Smooth muscle cell (in vitro differentiated cells): ENCODE results near the gene GTF2B. TPM values are rescaled to one million over a fixed set of nuclear protein-coding genes. Genes with fewer than 3 reads are reported as not detected.
"Not testable (repeated sequence)": the region's sequence is repeated elsewhere in the genome, so short reads cannot be mapped to it uniquely, and the experiment has no call there.

Experiments
- DNase-seq: peaks from one replicate; lab custom pipeline; 2025; ENCODE audit not compliant: unreplicated experiment; lab: John Stamatoyannopoulos, UW
- H2AFZ ChIP-seq: fragments of 200-600 bp; sonication (generic); 2 replicates; pipeline ENCODE4 v1.6.0; 2016; ENCODE audit warnings: antibody characterized with exemption, low read depth, mild to moderate bottlenecking
- H3F3A ChIP-seq: fragments of 200-600 bp; sonication (generic); 2 replicates; pipeline ENCODE4 v1.6.0; 2017; ENCODE audit warnings: antibody characterized with exemption, low read depth
- H3K27ac ChIP-seq: fragments of 200-600 bp; sonication (generic); 2 replicates; pipeline ENCODE4 v1.5.1; 2016; ENCODE audit warnings: low read depth, mild to moderate bottlenecking
- H3K27me3 ChIP-seq: fragments of 200-600 bp; sonication (generic); 2 replicates; pipeline ENCODE4 v1.6.1; 2016; ENCODE audit warnings: low read depth, mild to moderate bottlenecking
- H3K36me3 ChIP-seq: fragments of 200-600 bp; sonication (generic); 2 replicates; pipeline ENCODE4 v1.5.1; 2016; ENCODE audit warnings: low read depth
- H3K4me1 ChIP-seq: fragments of 200-600 bp; sonication (generic); 2 replicates; pipeline ENCODE4 v1.5.1; 2016; ENCODE audit warnings: low read depth
- H3K4me2 ChIP-seq: fragments of 200-600 bp; sonication (generic); 2 replicates; pipeline ENCODE4 v1.6.0; 2016; ENCODE audit warnings: mild to moderate bottlenecking
- H3K4me3 ChIP-seq: fragments of 200-600 bp; sonication (generic); 2 replicates; pipeline ENCODE4 v1.5.1; 2016; ENCODE audit warnings: mild to moderate bottlenecking
- H3K79me2 ChIP-seq: fragments of 200-600 bp; sonication (generic); 2 replicates; pipeline ENCODE4 v1.6.0; 2016; ENCODE audit warnings: low read depth, mild to moderate bottlenecking
- H3K9ac ChIP-seq: fragments of 200-600 bp; sonication (generic); 2 replicates; pipeline ENCODE4 v1.6.0; 2016; ENCODE audit warnings: low read depth
- H3K9me3 ChIP-seq: fragments of 200-600 bp; sonication (generic); replicated peaks from 2 replicates; pipeline ENCODE4 v1.5.1; 2016; ENCODE audit warnings: low read depth
- H4K20me1 ChIP-seq: fragments of 200-600 bp; sonication (generic); 2 replicates; pipeline ENCODE4 v1.6.0; 2016; ENCODE audit warnings: low read depth
- WGBS: methylation state at CpG from one replicate; pipeline ENCODE4 v1.1.7; 2016; ENCODE audit warnings: low lambda C conversion rate; 5-methylcytosine and 5-hydroxymethylcytosine counted together
- polyA plus RNA-seq: library from polyadenylated mRNA; unstranded; fragments of >200 nt; fragmentation: Nextera tagmentation; extraction: Ambion mirVana; gene quantifications from 2 replicates; pipeline ENCODE4 v1.2.1, GENCODE V29; 2016
- total RNA-seq: library from RNA; depleted of rRNA; stranded (reverse); fragments of >200 nt; gene quantifications from 2 replicates; pipeline ENCODE4 v1.2.3, GENCODE V29; 2014
- TF ChIP-seq, protein P1 (sequence below): fragments of 200-600 bp; sonication (generic); IDR thresholded peaks from 2 replicates; pipeline ENCODE4 v1.5.1; 2017; ENCODE audit warnings: borderline replicate concordance, mild to moderate bottlenecking, antibody characterized with exemption; ENCODE audit not compliant: insufficient read depth, poor library complexity, severe bottlenecking

GTF2B gene, protein sequence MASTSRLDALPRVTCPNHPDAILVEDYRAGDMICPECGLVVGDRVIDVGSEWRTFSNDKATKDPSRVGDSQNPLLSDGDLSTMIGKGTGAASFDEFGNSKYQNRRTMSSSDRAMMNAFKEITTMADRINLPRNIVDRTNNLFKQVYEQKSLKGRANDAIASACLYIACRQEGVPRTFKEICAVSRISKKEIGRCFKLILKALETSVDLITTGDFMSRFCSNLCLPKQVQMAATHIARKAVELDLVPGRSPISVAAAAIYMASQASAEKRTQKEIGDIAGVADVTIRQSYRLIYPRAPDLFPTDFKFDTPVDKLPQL
- total RNA-seq (74.3 and 75.2 TPM in 2 replicates), polyA plus RNA-seq (41.5 and 51.0 TPM in 2 replicates)

DNA sequence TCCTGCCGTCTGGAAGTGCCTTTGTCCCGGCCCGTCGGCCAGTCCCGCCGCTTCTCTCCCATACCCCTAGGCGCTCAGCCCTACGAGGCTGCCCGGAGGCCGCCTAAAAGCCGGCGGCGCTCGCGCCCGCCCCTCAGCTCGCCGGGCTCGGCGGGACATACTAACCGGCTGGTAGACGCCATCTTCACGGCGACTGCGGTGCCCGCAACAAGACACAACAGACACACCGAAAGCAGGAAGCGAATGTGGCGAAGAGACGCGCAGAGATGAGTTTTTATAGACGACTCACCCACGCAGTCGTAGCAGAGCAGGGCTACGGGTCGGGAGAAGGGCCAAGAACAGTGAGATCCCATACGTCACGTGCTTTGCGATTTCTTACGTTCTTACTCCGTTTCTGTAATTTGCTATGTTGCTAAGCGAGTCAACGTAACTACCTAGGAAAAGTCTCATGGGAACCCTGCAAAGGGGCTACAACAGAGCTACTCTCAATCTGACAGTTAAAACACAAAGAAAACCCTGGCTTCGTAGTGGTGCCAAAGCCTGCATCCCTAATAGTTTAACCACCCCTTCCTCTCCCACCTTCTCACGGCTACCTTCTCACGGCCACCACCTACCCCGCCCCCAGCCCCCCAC, at the start of gene GTF2B:
Gene GTF2B (minus strand): TSS at position 250 of the 633 bp plus-strand sequence. CDS start 68 bp downstream, at position 182.
- Histone ChIP-seq H3K36me3 (no peaks in the 10 kb centered on the region), H3F3A (no peaks in the 10 kb centered on the region), H3K27ac (peak within 1 kb of the TSS; percentile 84), H3K4me1 (peaks cover 7% of the 10 kb centered on the region), H3K4me3 (peak within 1 kb of the TSS; percentile 94), H4K20me1 (peaks cover 38% of the 10 kb centered on the region), H3K27me3 (no peaks in the 10 kb centered on the region), H3K79me2 (peaks cover 48% of the 10 kb centered on the region), H3K9ac (peak within 1 kb of the TSS; percentile 96), H2AFZ (peak within 1 kb of the TSS; percentile 88), H3K4me2 (peak within 1 kb of the TSS; percentile 93), H3K9me3 (no peaks in the 10 kb centered on the region)
- DNase-seq: peak; percentile 49
- under 1% methylated on average over 47 of the region's 47 CpGs for WGBS
- TF ChIP-seq, protein P1, sequence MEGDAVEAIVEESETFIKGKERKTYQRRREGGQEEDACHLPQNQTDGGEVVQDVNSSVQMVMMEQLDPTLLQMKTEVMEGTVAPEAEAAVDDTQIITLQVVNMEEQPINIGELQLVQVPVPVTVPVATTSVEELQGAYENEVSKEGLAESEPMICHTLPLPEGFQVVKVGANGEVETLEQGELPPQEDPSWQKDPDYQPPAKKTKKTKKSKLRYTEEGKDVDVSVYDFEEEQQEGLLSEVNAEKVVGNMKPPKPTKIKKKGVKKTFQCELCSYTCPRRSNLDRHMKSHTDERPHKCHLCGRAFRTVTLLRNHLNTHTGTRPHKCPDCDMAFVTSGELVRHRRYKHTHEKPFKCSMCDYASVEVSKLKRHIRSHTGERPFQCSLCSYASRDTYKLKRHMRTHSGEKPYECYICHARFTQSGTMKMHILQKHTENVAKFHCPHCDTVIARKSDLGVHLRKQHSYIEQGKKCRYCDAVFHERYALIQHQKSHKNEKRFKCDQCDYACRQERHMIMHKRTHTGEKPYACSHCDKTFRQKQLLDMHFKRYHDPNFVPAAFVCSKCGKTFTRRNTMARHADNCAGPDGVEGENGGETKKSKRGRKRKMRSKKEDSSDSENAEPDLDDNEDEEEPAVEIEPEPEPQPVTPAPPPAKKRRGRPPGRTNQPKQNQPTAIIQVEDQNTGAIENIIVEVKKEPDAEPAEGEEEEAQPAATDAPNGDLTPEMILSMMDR: no peak

DNA sequence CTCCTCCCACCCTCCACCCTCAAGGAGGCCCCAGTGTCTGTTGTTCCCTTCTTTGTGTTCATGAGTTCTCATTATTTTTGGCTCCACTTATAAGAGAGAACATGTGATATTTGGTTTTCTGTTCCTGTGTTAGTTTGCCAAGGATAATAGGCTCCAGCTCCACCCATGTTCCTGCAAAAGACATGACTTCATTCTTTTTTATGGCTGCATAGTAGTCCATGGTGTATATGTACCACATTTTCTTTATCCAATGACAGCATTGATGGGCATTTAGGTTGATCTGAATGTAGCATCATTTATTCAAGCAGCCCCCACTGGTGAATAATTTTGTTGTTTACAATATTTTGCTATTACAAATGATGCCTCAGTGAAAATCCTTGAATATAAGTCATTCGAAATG, 47.2 kb upstream of the GTF2B start:
- not testable (repeated sequence) for H3K27me3 ChIP-seq, H3K4me3 ChIP-seq, H3K79me2 ChIP-seq, DNase-seq, H4K20me1 ChIP-seq, H3K9me3 ChIP-seq, H3F3A ChIP-seq, H3K9ac ChIP-seq, H3K4me1 ChIP-seq, H2AFZ ChIP-seq, H3K27ac ChIP-seq, H3K4me2 ChIP-seq
- WGBS: 100% methylated on average over 1 of the region's 1 CpG
- peaks cover 39% of the 10 kb centered on the region for H3K36me3 ChIP-seq

DNA sequence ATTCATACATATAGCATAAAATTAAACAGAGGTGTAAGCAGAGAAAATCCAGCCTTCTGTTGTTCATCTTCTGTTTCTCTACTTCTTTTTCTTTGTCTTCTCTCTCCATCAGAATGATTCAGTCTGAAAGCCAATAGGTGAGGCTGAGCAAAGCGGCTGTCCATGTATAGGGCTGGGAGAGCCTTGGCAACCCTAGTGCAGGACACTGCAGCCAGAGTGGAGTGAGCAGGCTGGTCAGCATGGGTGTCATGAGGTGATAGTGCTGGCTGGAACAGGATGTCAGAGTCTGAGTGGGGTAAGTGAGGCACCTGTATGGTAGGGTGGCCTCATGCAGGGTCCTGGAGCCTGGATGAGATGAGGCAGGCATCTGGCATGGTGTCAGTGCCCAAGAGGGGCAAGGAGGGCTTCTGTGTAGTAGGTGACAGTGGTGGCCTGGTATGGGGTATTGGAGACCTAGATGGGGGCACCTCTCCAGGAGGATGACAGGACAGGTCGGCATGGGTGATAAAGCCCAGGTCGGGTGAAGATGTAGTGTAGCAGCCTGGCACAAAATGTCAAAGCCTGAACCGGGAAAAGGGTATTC, 45.5 kb upstream of the GTF2B start:
- 94% methylated on average over 4 of the region's 4 CpGs for WGBS
- Histone ChIP-seq H4K20me1 (no peaks in the 10 kb centered on the region), H3K27me3 (no peaks in the 10 kb centered on the region), H3F3A (no peaks in the 10 kb centered on the region), H3K36me3 (peaks cover 23% of the 10 kb centered on the region), H3K4me3 (no peak overlapping the region), H2AFZ (no peak overlapping the region), H3K79me2 (no peaks in the 10 kb centered on the region), H3K9ac (no peak overlapping the region), H3K27ac (no peak overlapping the region), H3K4me1 (no peaks in the 10 kb centered on the region), H3K9me3 (no peaks in the 10 kb centered on the region), H3K4me2 (no peak overlapping the region)
- no peak for DNase-seq
- TF ChIP-seq, protein P1: no peak

DNA sequence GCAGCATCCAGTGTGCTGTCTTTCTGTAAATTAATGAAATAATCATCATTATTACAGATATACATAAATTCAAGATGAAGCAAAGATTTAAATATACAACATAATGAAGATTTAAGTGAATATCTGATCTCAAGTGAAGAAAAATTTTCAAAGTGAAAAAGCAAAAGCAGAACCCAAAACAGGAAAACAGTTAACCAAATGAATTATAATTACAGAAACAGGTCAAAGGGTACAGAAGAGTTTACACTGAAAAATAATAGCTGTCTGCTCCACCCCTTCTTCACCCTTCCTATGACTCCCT, 44.8 kb upstream of the GTF2B start:
- no peak overlapping the region for H3K4me3 ChIP-seq
- H2AFZ ChIP-seq: no peak overlapping the region
- no peaks in the 10 kb centered on the region for H4K20me1 ChIP-seq
- peaks cover 16% of the 10 kb centered on the region for H3K36me3 ChIP-seq
- no peak overlapping the region for H3K9ac ChIP-seq
- H3F3A ChIP-seq: no peaks in the 10 kb centered on the region
- no peaks in the 10 kb centered on the region for H3K4me1 ChIP-seq
- no peak overlapping the region for H3K27ac ChIP-seq
- TF ChIP-seq, protein P1: no peak
- no peak overlapping the region for H3K4me2 ChIP-seq
- no peaks in the 10 kb centered on the region for H3K27me3 ChIP-seq
- no peaks in the 10 kb centered on the region for H3K79me2 ChIP-seq
- H3K9me3 ChIP-seq: no peaks in the 10 kb centered on the region
- no peak for DNase-seq
